Activated CD4-positive, CD25-positive, alpha-beta regulatory T cell treated with anti-CD3 and anti-CD28 coated beads, Interleukin-2, amount 50 U/mL, for 72 hours (primary cell): ENCODE data around the gene MTIF3.
A peak's percentile ranks its signal among the peaks of the same experiment; 100 is the strongest.

ENCODE experiments used
- DNase-seq: peaks from one replicate; pipeline ENCODE4 v3.0.0; 2021

Gene MTIF3

DNA sequence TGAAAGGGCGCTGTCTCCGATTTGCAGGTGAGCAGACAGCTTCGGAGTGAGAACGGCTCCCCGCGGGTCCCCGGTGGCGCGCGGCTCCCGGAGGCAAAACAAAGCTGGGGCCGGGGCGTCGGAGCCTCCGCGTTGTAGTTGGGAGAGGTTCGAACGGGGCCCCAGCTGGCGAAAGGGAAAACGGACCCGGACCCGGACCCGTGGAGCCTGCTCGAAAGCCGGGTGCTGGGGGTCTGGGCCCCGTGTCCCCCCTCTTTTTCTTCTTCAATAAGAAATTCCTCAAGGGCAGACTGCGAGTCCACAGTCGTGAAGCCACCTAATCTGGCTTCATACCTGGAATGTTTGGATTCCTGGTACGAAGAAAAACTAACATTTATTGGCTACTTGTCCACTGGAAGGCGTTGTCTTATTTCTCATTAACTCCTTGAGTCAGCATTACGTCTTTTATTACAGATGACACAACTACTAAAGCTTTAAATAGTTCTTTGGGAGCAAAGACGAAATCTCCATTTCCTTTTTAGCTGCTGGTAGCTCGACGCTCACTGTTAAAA is 632 bp upstream of the MTIF3 start:
- DNase-seq: peak; percentile 50

DNA sequence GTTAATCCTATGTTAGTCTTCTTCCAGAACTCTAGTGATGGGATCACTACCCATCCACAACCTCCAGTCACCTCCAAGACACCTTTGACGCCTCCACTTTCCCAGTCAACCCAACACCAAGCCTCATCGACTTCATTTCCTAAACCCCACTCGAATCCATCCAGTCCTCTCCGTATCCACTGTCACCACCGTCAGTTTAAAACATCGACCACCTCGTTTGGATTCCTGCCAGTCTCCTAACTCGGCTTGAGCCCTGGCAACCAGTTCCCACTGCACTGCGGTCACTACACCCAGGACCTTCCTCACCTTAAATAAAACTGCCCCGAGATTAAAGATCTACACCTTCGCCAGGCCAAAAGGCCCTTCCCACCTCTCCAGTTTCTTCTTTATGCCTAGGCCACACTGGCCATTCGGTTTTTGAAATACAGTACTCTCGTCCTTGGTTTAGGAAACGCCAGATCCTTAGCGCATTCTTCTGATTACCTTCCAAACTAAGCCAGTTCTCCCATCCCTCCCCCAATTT is 1.2 kb downstream of the MTIF3 start:
- DNase-seq: no peak

DNA sequence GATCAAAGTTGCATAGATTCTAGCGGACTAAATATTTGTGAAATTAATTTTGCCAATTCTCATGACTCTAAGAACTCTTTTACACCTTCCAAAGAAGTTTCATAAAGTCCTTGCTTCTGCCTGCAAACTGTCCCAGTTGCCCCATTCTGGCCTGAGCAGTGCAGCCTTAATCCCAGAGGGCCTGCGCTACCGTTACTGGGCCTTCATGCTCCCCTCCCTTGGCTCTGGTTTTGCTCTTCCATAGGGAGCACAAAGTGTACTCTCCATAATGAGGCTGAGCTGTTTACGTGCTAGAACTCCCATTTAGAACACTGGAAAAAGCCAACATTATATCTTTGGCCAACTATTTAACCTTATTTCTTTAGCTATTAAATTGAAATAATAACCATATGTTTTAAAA is 2.1 kb downstream of the MTIF3 start:
- no peak for DNase-seq

DNA sequence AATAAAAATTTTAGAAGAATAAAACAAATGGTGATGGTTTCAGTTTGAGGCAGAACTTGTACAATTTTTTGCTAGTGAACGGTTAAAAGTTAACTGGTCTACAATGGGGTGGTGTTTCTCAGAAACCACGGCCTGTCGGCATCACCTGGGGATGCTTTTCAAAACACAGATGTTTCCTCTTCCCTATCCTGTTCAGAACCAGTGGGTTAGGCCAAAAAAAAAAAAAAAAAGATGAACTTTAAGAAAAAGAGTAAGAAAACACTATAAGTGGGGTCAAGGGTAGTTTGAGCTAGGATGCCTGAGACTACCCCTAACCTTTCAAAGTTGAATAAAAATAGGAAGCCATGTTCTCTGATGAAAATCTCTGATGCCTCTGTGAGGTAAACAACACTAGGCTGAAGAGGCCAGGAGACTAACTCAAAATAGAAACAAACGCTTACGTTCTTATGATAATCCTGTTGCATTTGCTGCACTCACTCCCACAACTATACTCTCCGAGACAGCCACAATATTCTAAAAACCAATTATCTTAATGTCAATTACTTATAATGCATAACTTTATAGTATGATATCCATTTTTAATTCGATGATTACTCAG is 3.3 kb downstream of the MTIF3 start:
- DNase-seq: no peak

DNA sequence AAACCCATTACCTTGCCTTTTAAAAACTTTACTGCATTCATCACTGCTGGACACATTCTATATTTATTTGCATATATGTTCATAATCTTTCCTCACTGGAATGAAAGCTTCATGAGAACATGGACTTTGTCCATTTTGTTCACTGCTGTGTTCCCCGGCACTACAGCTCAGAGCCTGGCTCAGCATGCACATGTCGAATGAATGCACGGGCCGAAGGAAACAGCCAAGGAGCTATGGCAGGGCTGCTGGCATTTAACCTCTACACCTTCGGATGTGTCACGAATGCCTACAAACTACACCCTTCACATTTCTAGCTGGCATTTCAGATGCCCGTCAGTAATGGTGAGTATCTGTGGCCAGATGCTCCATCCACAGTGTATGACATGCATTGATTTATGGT is 7.6 kb downstream of the MTIF3 start:
- DNase-seq: no peak

DNA sequence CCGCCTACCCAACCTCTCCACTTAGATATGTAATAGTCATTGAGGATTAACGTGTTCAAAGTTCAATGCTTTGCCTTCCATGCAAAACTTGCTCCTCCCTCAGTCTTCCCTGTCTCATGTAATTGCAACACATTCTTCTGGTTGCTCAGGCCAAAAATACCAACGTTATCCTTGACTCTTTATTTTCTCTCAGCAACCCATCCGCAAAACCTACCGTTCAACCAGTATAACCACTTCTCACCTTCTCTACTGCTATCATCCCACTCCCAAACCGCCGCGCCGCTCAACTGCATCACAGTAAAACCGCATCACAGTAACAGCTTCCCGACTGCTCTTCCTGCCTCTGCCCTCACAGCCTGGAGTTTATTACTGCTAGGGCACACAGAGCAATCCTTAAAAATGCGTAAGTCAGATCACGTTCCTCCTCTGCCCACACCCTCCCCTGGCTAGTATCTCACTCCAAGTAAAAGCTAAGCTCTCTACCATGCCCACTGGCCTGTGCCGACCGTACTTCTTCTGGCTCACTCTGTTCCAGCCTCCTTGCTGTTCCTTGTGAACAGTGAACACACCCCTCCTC is 8.2 kb downstream of the MTIF3 start:
- no peak for DNase-seq

DNA sequence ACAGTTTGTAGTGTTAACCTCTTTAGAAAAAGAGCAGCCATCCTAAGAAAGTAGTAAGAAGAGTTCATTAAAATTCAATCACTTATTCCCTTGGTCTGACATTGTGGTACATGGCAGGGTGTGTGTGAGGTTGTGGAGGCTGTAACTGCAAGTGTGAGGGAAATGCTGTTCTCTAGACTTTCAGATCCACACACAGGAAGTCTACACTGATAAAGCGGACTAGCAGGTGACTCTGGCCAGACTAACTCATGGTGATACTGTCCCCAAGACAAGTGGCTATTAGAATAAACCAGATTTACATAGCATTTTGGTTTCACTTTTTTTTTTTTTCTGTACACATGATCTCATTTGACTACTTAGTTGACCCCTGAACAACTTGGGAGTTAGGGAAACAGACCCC is 10.0 kb downstream of the MTIF3 start:
- no peak for DNase-seq

DNA sequence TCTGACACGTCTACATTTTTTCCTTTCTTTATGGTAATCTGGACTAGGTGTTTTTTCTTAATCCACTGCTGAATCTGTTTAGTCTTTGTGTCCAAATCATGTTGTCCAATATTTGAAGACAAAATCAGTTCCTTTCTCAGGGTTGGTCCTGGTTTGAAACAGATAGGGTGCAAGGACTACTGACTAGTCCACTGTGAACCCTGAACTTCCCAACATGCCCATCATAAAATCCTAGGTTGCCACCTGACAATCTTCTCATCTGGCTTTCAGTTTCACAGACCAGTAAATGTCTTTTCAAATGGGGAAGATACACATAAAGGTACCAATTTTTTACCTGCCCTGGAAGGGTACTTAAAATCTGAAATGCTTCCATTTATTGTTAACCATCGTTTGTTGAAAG is 13.2 kb downstream of the MTIF3 start:
- no peak for DNase-seq

DNA sequence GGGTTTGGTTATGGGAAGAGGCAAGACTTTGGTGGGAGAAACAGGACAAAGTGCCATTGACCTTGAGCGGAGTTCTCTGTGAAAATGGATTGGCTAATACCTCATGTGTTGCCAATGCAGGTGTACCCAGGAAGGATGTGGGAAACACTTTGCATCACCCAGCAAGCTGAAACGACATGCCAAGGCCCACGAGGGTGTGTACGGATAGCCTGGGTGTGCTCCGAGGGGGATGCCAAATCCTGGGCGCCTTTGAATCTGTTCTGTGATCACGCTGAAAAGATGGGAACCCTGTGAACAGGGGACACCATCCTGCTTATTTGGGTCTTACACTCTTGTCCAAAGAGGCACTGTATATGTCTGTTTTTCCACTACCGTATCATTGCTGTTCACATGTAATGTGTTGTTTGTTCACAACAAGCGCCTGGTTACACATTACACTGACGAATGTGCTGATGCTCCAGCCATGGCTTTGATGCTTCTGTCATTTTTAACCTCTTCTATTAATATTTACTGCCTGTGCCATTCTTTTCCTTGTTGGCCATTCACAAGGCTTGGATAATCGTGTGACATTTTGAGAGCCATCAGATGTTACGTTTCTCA is 17.7 kb downstream of the MTIF3 start:
- no peak for DNase-seq

DNA sequence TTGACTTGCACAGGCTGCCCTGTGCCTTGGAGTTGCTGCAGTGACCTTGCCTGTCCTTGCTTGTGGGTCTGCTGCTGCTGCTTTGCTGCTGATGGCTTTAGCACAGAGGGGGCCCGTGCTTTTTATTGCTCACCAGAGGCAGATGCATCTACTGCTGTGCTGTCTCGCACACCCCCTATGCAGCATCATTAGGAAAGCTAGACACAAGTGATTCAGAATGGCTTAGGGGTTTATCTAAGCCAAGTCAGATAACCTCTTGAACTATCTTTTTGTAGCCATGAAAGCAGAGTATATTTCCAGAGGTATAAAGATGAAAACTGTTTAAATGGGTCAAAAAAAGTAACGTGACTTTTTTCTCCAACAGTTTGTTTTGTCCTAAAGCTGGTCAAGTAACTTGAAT is 18.2 kb downstream of the MTIF3 start:
- DNase-seq: no peak

DNA sequence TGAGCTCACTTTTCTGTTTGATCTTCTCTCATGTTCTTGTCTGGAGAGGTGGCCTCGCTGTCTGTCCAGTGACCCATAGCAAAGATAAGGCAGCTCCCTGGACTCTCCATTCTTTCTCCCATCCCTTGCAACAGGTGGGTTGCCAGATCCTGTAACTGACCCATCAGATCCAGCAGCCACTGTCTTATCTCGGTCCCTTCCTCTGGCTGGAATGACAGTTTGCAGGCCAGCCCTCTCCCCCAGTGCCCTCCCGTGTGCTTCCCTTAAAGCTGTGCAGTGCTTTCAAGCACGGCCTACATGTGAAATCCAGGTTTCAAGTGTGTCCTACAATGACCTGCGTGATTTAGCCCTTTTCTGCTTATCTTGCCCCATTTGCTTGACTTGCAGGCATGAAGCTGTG is 22.2 kb downstream of the MTIF3 start:
- DNase-seq: no peak

DNA sequence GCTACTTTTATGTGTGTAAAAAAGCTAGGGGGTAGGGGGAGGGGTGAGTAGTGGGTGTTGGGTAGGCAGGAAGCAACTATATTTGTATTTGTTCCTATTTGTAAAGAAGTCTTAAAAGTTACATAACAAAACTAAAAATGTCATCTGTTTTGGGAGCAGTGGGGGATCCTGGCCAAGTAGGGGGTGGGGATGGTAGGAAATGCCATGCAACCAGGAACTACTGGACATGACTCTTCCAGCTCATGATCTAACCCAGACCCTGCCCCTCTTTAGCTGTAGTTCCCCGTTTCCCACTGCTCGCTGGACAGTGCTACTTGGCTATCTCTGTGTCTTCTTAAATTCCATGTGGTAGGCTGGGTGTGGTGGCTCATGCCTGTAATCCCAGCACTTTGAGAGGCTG is 22.7 kb downstream of the MTIF3 start:
- no peak for DNase-seq

DNA sequence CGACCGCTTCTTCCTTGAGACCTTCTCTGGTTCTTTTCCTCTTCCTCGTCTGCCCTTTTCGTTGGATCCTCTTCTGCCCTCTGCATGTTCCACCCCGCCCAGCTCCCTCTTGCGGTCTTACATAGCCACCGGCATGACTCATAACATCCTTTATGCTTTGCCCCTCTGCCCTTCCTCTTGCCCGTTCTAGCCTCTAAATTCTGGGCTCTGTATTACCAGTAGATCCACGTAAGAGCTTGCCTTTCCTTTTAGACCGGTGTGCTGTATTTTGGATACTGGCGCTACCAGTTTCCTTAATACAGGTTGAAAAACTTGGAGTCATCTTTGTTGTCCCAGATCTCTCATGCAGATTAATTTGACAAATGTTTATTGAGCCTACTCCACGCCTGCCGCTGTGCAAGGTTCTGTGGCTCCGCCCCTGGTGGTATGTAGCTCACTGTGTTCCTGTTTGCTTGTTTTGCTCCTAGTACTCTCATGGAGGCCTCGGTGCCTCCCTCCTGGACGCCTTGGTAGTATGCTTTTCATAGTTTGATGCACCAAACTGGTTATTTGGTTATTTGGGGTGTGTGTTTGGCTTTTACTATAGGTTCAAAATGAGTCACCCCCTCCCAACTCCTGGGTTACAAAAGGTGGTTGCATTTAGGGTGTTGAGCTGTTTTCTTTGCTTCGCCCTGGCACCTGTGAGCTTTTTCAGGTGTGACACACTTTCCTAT is 24.3 kb downstream of the MTIF3 start:
- DNase-seq: peak; percentile 69

DNA sequence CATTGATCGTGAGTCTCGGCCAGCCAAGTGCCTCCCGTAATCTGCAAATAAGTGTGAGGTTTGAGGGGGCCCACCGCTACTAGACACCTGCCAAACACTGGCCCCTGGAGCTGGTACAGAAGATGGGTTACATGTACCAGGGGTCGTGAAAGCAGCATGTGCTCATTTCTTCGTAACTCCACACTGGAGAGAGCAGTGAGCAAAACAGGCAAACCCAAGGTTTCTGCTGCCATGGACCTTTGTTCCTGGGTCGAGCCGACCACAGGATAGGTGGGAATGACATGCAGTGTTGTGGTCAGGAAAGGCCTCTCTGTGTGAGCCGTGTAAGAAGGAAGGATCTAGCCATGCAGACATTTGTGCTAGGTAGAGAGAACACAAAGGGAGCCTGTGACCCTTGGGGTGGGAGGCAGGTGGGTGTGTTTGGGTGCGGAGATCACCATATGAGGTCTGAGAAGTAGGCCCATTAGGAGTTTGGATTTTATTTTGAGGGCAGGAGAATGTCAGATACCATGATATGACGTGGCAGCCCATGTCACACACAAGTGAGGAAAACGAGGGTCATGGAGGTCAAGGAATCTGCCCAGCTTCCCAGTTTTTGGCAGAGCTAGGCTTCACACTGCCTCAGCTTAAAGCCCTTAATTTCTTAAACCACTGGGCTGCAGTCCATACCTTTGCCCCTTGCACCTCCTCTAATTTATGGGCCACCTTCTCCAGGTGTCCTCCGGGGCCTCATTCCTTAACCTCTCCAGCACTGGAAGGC is 25.0 kb downstream of the MTIF3 start:
- DNase-seq: no peak

DNA sequence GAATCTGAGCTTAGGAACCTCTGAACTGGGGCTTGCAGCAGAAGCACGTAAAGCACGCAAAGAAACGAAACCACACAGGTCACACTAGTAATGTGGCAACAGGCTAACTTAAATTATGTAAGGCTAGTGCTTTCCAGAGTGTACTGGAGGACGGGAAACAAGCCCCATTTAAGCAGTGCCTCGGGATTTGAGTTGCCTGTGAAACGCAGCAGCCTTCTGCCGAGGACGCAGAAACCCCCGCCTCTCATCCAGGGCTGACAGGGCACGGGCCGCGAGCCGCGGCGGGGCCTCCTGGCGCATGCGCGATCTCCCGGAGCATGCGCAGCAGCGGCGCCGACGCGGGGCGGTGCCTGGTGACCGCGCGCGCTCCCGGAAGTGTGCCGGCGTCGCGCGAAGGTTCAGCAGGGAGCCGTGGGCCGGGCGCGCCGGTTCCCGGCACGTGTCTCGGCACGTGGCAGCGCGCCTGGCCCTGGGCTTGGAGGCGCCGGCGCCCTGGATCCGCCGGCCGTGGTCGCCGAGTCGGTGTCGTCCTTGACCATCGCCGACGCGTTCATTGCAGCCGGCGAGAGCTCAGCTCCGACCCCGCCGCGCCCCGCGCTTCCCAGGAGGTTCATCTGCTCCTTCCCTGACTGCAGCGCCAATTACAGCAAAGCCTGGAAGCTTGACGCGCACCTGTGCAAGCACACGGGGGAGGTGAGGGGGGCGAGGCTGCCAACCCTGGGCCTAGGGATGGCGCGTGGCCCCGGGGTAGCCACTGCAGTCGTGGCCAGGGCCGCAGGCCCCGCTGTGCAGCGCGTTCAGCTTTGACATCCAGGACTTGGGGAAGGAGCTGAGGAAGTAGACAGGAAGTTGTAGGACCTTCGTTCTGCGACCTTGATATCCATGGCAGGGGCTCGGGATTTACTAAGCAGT is 25.9 kb downstream of the MTIF3 start, which contains the start of gene GTF3A:
TSS of gene GTF3A (plus strand) at position 374 of the 912 bp plus-strand sequence.
- DNase-seq: peak; percentile 90

DNA sequence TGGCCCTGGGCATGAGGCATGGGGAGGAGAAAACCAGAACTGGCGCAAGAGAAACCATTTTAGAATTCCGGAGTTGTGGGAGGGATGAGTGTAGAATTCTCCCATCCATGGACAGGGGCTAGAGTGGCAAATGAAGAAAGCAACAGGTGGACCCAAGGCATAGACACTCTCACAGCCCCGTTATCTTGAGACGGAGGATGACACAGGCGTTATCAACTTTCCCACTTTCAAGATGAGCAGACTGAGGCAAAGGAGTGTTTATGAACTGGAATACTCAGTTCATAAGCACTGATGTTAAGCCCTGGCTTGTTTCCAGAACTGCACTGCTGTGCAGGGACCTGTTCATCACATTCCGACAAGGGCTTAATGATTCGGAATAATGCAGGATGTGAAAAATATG is 27.0 kb downstream of the MTIF3 start:
- no peak for DNase-seq

DNA sequence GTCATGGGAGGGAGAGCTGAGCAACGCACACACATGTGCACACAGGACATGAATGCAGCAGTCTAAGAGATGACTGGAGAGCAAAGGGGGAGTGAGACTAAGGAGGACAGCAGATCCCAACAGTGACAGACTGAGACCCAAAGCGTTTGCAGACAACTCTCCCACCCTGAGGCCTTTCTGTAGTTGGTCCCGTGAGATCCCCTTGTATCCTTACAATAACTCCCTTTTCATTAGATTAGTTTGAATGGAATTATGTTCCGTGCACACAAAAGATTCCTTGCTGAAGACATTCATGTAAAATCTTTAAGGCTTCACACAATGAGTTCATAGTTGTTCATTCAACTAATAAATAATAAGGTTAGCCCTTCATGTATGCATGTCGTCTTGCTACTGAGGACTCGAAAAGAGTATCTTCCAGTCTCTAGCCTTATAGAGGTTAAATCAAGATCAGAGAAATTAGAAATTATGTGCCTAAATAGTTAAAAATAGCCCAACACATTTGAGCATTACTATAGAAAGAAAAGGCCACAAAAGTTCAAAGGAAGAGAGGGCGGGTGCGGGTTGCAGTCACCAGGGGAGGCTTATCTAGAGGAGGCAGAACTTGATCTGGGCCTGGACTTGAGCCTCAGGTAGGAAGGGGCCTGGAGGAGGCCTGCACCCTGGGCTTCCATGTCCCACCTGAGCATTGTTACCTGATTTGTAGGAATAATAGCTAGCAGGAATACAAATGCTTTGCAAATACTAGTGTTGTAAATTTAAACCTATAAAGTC is 29.1 kb downstream of the MTIF3 start:
- no peak for DNase-seq

DNA sequence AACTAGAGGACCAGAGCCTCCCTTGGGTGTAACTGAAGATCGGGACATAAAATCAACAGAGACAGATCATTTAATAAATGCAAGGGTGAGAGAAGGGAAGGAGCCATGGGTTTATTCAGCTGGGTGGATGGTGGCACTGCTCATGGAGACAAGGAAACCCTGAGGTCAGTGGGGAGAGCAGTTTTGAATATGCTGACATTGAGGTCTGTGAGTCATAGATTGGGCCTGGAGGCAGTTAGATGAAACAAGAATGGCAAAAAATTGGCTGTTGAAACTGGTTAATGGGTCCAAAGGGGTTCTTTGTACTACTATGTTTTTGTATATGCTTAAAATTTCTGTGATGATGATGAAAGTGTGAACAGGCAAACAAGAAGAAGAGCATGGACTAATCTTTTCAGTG is 31.0 kb downstream of the MTIF3 start:
- DNase-seq: no peak

DNA sequence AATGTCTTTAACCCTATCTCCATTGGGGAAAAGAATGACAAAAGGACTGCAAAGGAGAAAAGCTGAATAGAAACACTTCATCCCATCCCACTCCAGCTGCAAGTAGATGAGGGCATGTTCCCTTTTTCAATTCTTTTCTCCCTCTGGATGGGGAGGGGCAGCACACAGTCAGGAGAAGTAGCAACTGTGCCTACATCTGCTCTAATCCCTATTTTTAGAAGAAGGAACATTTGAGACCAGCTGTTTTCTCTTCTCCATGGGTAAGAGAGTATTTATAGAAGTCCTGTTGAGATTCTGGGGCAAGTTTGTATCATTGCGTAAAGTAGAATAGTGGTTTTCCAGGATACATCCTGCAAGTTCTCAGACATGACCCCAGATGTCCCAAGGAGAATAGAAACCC is 35.2 kb downstream of the MTIF3 start:
- no peak for DNase-seq

DNA sequence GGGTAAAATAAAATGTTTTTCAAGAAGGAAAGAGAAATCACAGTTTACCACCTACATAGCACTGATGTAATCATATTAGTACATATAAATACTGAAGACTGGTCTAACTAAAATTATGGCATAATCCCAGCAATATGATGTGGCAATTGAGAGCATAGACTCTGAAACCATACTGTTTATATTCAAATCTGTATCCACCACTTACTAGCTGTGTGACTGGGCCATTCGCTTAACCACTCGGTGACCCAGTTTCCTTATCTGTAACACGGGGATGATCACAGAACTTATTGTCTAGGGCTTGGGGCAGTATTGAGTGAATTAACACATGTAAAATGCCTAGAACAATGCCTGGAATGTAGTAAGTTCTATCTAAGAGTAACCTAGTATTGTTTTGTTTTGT is 39.0 kb downstream of the MTIF3 start:
- DNase-seq: no peak

DNA sequence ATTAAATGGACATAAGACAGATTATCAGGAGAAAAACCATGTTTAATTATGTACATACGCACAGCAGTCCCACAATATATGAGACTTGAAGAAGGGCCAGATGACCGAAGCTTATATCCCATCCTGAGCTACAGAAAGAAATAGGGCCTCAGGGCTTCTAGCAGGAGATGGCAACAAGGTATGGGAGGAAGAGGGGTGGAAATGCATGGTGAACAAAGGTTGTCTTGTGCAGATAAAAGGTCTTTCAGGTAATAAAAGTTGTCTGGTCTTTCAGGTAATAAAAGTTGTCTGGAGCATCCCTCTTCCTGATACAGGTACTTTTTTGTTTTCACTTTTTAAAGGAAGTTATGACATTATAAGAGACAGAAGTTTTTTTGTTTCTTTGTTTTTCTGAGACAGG is 41.4 kb downstream of the MTIF3 start:
- DNase-seq: no peak
